Measurements from ENCODE around the gene C9orf50.
A peak's percentile ranks its signal among the peaks of the same experiment; 100 is the strongest.

The C9orf50 gene

DNA sequence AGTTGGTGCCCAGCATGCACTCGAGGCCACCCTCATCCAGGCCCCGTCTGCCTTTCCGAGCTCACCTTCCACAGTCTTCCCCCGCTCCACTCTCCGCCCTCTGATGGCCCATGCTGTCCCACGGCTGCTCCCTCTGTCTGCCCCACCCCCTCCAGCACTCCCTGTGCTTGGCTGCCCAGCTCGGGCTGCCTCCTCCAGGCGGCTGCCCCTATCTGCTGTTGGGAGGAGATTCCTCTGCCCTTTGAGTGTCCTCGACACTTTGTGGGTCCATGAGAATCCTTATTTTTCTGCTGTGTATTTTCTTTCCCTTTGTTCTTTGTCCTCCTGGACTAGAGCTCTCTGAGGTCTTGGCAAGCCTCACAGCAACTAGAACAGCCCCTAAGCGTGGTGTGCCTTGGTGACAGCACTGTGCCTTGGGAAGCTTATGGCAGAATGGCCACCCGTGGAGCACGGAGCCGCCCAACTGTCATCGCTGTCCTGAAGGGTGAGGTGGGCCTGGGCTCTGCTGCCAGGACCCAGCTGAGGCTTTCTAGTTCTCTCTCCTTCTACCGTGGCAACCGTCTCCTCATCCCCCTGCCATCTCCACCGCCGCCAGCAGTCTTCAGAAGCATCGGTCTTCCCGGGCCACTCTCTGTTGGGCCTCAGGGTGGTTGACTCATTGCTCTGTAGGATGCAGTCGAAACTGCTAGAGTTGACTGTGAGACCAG, 10.2 kb upstream of the C9orf50 start:
- no peak for DNase-seq

DNA sequence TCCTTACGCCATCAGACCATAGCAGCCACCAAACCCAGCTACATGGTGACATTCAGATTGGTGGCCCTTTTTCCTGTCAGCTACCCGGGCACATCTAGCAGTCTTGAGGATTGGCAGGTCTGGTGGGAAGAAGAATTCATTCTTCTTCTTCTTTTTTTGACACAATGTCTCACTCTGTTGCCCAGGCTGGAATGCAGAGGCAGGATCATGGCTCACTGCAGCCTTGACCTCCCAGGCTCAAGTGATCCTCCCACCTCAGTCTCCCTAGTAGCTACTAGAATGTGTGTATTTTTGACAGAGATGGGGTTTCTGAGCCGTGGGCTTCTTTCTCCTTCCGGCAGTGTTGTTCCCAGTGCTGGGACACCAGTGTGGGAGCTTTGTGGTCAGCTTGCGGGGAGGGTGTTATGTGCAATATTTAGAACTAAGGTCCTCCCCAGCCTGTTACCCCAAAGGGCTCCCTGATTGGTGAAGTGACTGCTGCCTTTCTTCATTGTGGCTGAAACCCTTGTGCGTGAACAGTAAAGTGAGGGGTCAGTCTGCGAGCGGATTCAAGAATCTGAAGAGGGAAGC, 8.4 kb upstream of the C9orf50 start:
- no peak for DNase-seq

DNA sequence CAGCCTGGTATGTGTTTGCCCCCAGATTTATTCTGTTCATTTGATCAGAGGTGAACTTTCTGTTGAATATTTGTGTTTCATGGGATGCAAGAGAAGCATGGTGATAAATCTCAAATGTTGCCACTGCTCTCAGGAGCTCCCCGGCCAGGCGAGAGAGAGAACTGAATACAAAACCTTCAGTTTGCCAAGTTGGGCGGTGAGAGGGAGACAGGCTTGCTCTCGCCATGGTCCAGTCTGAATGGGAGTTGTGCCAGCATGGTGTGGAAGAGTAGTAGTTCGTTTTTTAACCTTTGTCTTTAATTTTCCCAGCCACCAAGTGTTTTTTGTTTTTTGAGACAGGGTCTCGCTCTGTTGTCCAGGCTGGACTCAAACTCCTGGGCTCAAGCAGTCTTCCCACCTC, 7.8 kb upstream of the C9orf50 start:
- DNase-seq: no peak

DNA sequence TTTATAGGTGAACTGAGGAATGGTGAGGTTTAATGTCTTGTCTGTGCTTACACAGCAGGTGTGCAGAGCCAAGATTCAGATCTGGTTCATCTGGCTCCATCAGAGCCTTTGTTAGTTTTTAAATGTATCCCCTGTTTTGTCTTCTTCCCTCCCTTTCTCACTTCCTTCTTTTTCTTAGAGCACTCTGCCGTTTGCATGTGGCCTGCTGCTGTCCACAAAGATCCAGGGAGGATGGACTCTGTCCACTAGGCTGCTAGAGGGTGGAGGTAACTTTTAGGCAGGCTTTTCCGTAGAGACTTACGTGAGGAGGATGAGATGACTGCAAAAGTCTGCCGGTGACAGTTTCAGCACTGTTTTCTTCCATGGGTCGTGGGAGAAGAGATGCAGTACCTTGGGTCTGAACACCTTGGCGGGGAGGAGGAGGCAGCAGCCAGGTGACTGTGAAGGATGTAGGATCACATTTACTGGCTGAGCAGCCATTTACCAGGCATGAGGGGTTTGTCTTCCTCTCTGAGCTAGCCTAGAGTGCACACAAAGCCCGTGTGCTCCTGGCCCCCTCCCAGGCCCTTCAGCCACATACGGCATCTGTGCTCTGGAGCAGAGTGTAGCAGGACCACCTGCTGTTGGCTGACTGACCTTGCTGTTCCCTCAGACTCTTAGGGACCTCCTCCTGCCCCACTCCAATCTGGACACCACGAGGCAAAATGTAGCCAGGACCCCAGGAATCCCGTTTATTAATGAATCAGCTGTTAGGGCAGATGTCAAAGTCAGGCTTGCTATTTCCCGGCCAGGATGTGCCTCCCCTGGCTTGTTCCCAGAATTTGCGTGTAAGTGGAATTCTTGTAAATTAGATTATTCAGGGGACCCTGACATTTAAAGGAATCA, 6.9 kb upstream of the C9orf50 start:
- no peak for DNase-seq

DNA sequence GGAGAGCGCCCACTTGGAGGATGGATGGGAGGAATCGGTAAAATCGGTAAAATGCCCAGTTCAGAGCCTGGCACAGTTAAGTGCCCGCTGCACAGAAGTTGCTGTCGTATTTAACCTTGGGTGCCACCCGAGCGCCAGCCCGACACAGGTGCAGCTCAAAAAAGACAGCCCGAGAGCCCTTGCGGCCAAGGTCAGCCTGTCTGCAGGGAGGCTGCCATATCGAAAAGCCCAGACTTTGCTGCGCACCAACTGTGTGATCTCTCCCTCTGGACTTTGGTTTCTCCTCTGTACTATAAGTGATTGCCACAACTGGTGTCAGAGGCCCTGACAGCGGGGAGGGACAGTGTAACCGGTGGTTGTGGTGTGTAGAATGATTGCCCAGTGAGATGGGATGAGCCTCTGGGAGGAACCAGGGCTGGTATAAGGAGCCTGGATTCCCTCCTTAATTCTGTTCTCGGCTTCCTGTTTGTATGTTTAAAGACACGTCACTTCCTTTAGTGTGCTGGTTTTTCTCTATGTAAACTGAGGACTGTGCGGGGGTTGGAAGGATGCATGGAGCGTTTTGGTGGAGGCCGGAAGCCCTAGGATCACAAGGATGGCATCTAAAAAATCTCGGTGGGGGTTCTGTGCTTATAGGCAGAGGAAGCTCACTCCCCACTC, 5.9 kb upstream of the C9orf50 start:
- no peak for DNase-seq

DNA sequence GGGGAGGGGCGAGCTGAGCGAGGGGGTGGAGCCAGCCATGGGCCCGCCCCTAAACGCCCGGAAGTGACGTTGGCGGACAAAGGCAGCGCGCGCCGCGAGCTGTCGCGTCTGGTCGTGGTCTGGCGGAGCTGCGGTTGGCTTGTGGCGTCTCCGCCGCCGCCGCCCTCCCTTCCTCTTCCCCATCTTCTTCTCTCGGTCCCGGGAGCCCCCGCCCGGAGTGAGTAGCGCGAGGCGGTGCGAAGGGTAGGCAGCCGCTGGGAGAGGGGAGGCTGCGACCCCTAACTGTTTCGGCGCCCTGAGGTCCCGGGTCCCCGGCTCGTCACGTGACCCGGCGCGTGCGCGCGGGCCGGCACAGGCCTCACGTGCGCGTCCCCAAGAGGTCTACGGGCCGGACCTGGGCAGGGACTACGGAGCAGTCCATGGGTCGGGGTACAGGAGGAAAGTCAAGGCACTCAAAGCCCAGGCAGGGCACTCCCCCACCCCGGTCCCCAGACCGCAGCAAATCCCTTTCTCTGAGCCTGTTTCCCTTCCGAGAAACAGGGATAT, 5.3 kb upstream of the C9orf50 start, which contains the start of gene NTMT1:
Gene NTMT1 (plus strand): TSS at position 85 of the 546 bp plus-strand sequence. CDS start 6,541 bp downstream, outside the sequence.
- DNase-seq: peak; percentile 55

DNA sequence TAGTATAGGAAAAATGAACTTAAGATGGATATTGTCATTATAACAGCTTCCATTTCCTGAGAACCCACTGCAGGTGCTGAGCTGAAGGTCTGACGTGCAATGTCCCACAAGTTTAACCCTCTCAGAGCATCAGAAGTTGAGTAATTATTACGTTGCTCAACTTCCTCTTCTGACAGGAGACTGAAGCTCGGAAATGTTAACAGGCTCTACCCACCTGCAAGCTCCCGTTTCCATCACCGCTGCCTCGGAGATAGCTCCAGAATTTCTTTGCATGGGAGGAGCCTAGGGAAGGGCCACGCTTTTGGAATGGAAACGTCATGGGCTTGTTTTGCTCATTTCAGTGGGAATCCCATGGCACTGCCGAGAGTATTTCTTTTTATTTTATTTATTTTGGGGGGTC, 4.0 kb upstream of the C9orf50 start:
- DNase-seq: no peak

DNA sequence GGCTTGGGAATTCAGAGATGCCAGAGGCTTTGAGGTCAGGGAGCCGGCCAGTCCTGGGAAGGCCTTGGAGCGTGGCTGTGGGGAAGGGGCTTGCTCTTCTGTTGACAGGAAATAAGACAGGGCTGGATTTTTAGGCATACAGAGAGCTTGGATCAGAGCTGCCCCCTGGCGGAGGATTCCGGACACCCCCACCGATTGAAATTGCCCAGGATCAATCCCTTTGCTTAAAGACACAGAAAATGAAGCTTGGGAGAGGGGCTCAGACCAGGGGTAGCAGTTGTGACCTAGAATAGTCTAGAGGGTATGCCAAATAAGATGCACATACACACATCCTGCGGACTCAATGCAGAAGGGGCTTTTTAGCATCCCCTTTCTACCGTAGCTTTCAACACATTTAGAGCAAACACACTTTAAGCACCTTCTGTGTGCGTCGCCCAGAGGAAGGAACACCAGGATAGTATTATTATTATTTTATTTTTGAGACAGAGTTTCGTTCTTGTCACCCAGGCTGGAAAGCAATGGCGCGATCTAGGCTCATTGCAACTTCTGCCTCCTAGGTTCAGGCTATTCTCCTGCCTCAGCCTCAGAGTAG, 3.4 kb upstream of the C9orf50 start:
- peak; percentile 57 for DNase-seq

DNA sequence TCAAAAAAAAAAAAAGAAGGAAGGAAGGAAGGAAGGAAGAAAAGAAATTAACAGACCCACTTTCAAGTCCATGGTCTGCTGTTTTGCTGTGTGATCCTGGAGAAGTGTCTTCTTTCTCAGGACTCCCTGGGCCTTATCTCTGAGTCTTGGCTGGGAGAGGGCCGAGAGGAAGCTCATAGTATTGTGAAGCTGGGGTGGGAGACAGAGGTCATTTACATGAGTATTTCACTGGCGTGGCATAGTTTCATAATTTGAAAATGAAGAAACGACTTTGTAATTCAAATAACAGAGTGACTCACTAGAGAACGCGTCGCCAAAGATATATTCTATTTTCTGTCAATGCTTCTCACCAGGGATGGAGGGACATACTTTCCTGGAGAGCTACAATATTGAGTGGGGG, 2.4 kb upstream of the C9orf50 start:
- no peak for DNase-seq

DNA sequence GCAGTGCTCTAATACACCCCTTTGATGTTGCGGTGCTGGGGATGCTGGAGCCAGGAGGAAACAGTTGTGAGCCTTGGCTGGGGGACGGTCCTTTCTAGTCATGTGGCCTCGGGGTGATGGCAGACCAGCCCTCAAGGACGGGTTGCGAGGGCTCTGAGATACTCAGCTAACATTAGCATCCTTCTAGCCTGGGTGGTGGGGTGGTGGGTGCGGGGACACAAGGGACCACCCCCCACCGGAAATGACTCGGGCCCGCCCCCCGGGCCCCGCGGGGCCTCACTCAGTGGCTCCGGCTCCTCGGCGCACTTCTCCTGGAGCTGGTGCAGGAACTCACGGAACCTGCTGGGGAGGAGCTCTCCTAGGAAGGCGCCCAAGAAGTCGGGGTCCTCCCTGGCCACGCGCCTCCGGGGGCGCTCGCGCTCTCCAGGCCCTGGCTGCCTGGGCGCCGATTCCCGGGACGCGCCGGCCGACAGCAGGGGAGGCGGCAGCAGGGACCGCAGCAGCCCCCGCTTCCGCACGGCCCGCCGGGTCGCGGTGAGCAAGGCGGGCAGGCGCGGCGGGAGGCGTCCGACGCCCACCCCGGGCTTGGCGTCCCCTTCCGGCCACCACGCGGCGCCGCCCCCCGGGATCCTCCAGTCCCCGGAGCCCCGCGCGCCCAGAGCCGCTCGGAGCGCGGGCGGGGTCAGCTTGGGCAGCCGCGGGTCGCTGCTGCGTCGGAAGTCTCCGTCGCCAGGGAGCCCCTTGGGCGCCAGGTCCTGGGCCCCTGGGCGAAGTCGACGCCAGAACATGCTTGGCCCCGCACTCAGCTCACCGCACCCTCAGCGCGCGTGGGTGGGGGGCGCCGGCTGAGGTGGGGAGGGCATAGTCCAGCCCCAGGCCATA, 873 bp downstream of the C9orf50 start:
- DNase-seq: peak; percentile 26

DNA sequence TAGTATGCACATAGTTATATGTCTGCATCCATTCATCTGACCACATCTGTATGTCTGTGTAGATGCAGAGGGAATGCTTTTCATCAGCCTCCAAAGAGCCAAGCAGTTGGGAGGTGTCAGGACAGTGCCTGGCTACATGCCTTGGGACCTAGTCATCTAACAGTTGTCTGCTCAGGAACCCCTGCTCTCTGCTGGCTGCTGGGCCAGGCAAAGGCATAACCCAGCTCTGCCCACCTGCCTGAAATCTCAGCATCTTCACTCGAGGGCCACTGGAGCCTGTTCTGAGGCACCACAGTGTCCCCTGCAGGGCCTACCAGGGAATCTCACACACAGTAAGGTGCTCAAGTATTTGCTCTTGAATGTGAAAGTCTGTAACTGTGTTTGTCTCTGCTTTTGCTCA, 3.7 kb downstream of the C9orf50 start:
- peak; percentile 56 for DNase-seq

DNA sequence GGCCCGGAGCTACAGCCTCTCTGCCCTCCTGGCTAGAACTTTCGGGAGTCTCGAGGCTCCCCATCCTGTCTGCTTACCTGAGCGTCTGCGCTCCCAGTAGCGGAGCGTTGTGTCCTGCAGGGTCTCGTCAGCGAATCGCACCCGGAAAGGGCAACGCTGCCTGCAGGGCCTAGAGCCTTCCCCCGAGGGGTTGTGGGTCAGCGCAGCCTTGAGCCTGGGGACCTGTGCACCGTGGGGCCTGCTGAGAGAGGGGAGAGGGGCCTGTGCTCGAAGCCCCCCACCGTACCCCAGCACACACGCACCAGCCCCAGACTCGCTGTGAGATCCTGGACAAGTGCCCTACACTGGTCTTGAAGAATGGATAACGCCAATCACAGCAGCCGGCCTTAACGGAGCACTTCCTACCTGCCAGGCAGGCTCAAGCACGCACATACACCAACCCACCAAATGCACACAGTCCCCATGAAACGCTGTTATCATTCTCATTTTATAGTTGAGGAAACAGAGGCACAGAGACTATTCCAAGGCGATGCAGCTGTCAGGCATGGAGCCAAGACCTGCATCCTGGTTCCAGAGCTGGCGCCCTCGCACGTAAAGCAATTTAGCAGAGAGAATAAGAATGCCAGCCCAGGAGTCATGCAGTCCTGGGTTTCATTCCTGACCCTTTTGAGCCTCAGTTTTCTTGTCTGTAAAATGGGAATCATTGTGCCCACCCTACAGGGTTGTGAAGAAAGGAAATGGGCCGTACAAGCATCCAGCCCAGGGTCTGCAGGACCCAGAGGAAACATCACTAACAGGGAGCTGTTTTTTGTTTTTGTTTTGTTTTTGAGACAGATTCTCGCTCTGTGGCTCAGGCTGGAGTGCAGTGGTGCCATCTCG, 5.3 kb downstream of the C9orf50 start:
- no peak for DNase-seq

DNA sequence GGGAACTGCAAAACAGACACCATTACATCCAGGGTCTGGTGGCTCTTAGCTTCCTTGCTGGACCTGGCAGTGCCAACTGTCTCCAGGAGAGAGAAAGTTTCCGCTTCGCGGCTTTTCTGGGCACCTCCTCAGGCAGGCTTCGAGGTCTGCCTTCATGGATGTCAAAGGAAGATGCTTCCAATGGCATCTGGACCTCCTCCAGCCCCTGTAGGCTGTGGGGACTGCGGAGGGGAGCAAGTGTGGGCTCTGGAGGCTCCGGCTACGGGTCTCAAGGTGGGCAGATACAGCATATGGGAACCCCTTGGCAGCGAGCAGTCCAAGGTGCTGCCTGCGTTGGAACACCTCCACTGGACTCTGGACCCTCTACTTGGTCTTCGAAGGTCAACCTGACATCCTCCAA, 6.0 kb downstream of the C9orf50 start:
- DNase-seq: no peak

DNA sequence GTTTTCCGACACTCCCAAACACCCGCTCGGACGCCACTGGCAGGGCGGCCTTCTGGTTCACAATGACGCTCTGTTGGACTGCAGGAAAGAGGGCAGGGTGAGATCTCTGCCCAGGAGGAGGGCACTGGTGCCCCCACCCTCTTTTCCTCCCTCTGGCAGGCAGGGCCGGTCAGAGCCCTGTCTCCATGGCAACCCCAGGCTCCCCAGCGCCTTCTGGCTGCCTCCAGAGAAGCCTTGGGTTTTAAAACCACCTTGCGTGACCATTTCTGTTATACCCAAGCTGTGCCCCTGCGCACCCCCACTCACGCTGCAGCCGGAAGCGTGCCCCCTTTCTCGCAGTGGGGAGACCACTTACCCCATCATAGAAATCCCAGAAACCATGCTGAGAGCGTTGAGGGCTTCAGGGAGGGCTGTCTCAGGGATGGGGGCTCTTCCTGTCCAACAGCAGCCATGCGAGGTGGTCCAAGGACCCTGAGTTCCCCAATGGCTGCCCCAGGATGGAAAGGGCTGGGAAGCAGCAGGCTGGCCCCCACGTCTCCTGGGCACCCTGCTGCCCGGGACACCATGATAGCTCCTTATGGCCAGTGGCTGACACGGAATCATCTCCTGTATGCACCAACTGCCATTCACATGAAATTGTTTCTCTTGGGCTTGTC, 7.3 kb downstream of the C9orf50 start:
- DNase-seq: peak; percentile 14

DNA sequence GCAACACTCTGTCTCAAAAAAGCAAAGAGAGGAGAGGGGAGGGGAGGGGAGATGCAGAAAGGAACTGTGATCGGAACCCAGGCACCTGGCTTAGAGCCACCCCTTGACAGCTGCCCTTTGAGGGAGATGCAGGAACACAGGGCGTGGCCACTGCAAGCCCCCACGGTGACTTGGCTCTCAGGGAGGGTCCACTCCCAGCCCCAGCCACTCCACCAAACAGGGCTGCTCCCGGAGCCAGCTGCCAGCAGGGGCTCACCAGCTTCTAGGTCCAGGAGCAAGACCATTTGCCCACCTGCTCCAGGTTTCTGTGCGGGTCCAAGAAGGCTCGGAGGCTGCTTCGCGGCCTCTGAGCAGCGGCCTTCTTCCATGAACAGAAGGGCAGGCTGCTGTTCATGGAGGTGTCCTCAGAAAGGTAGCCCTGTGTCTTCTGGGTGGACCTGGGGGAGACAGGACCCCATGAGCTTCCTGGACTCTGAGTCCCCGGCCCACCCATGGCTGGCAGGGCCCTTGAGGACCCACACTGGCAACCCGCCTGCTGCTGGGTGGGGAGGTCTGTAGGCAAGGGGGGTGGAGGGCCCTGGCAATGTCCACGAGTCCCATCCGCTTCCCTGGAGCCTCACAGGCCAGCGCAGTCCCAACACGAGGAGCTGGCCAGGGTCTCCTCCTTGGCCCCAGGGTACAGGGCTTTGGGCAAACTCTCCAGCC, 7.9 kb downstream of the C9orf50 start:
- no peak for DNase-seq

DNA sequence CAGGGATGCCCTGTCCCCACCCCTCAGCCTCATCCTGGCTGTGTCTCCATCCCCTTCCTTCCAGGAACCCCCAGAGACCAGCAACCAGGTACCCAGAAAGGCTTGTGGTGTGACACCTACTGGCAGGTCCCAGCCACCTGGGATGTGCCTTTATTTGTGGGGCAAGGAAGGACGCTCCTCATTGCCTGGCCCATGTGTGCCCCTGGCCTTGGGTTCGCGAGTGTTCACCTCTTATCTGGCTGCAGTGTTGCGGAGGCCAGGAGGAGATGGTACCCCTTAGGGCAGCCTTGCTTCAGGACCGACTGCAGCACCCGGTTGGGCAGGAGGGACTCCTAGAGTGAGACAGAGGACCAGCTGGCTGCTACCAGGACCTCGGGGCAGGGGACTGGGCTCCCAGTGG, 8.8 kb downstream of the C9orf50 start:
- no peak for DNase-seq

DNA sequence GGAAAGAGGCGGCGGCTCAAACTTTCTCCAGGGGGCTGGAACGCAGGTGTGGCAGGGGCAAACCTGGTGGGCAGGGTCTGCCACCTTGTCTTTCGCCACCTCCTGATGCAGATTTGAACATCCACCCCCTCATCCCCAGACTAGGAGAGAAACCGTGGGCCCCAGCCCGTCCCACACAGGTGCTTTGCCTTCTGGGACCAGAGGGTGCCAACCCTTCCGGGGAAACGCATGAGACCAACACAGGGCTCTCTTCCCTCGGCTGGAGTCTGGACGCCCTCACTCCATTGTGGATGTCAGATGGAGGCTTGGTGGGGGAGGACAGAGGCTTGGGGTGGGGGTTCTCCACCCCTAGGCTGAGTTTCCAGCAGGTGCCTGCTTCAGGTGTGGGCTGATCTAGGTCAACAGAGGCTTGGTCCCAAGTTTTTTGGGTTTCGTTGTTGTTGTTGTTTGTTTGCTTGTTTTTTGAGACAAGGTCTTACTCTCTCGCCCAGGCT, 9.5 kb downstream of the C9orf50 start:
- DNase-seq: no peak

DNA sequence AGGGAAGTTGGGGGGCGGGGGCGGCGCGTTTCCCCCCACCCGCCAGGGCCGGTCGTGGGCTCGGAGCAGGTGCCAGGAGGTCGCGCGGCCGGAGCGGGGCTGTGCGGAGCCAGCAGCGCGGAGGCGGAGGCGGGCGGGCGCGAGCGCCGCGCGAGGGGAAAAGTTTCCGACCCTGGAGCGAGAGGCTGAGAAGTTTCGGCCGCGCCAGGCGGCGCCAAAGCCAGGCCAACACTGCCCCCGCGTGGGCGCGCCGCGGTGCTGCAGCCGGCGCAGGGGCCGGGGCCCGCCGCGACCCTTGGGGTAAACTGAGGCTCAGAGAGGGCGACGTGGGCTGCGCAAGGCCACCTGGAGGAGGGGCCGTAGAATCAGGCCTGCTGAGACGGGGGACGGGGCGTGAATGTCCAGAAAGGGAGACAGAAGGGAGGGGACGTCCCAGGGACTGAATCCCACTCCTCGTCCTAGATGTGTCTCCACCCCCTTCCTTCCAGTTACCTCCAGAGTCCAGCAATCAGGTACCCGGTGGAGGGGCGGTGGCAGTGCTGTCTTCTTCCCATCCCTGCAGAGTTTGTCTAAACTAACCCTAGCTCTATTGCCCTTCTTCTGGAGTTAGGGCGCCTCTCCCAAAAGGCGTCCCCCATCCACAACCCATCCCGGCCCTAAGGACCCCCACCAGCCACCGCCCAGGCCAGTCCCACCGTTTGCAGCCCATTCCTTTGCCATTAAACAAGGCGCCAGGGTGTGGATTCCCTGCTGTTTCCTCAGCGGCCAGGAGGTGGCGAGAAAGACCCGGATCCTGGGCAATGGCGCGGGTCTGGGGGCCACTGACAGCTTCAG, 10.2 kb downstream of the C9orf50 start:
- peak; percentile 52 for DNase-seq
